ENCODE results near the gene UNC13B.

DNA sequence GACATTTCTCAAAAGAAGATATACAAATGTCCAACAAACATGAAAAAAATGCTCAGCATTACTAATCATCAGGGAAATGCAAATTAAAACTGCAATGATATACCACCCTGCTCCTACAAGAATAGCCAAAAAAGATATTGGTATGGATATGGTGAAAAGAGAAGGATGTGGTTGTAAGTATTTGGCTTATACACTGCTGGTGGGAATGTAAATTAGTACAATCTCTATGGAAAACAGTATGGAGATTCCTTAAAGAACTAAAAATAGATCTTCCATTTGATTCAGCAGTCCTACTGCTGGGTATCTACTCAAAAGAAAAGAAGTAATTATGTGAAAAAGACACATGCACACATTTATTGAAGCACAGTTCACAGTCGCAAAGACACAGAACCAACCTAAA, 260.5 kb downstream of the UNC13B start:
- TF ChIP-seq YY1 (IDR thresholded peaks at IDR 0.05; ENCODE audit: insufficient read depth, insufficient read length): no peak
- no peak for TF ChIP-seq ZNF274 (IDR thresholded peaks at IDR 0.05; ENCODE audit: low read depth, low read length)
- no peak for TF ChIP-seq SUZ12 (IDR thresholded peaks at IDR 0.05; ENCODE audit: extremely low read depth, insufficient read depth, insufficient read length)
